HEK293 (cell line): Measurements from ENCODE around the gene CRIM1.

Experiments used
- SALL2 ChIP-seq: fragments of 450-650 bp; formaldehyde crosslinking; IDR thresholded peaks from 2 replicates; pipeline ENCODE4 v1.5.0; 2017; ENCODE audit warnings: missing biosample characterization, mild to moderate bottlenecking, missing genetic modification characterization, borderline replicate concordance
- ZNF629 ChIP-seq: fragments of 450-650 bp; formaldehyde crosslinking; IDR thresholded peaks from 2 replicates; pipeline ENCODE4 v1.5.1; 2017; ENCODE audit warnings: missing biosample characterization, missing genetic modification characterization
- TF ChIP-seq, protein P1 (sequence below): fragments of 450-650 bp; IDR thresholded peaks from 2 replicates; pipeline ENCODE4 v1.5.1; 2018; ENCODE audit warnings: missing biosample characterization, mild to moderate bottlenecking, missing genetic modification characterization
- TF ChIP-seq, protein P2 (sequence below): fragments of 450-650 bp; formaldehyde crosslinking; IDR thresholded peaks from 2 replicates; pipeline ENCODE4 v1.5.1; 2016; ENCODE audit warnings: missing biosample characterization, missing genetic modification characterization
- TF ChIP-seq, protein P3 (sequence below): fragments of 450-650 bp; formaldehyde crosslinking; IDR thresholded peaks from 2 replicates; pipeline ENCODE4 v1.5.1; 2016; ENCODE audit warnings: missing biosample characterization, missing genetic modification characterization
- TF ChIP-seq, protein P4 (sequence below): fragments of 450-650 bp; formaldehyde crosslinking; IDR thresholded peaks from 2 replicates; pipeline ENCODE4 v1.5.1; 2017; ENCODE audit warnings: missing biosample characterization, missing genetic modification characterization

DNA sequence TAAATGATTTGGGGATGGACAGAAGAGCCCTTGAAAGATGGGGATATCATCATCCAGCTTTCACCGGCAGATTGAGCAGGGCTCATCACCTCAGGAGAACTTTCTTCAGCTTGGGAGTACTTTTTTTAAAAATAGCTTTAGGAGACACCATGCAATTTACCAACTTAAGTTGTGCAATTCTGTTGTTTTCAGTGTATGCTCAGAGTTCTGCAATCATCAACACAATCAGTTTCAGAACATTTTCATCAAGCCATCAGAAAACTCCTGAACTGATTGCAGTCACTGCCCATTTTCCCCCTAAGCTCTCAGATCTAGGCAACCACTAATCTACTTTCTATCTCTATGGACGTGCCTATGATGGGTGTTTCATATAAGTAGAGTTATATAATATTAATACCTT, 117.7 kb downstream of the CRIM1 start:
- TF ChIP-seq, protein P1, sequence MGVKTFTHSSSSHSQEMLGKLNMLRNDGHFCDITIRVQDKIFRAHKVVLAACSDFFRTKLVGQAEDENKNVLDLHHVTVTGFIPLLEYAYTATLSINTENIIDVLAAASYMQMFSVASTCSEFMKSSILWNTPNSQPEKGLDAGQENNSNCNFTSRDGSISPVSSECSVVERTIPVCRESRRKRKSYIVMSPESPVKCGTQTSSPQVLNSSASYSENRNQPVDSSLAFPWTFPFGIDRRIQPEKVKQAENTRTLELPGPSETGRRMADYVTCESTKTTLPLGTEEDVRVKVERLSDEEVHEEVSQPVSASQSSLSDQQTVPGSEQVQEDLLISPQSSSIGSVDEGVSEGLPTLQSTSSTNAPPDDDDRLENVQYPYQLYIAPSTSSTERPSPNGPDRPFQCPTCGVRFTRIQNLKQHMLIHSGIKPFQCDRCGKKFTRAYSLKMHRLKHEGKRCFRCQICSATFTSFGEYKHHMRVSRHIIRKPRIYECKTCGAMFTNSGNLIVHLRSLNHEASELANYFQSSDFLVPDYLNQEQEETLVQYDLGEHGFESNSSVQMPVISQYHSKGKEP: no peak
- TF ChIP-seq, protein P2, sequence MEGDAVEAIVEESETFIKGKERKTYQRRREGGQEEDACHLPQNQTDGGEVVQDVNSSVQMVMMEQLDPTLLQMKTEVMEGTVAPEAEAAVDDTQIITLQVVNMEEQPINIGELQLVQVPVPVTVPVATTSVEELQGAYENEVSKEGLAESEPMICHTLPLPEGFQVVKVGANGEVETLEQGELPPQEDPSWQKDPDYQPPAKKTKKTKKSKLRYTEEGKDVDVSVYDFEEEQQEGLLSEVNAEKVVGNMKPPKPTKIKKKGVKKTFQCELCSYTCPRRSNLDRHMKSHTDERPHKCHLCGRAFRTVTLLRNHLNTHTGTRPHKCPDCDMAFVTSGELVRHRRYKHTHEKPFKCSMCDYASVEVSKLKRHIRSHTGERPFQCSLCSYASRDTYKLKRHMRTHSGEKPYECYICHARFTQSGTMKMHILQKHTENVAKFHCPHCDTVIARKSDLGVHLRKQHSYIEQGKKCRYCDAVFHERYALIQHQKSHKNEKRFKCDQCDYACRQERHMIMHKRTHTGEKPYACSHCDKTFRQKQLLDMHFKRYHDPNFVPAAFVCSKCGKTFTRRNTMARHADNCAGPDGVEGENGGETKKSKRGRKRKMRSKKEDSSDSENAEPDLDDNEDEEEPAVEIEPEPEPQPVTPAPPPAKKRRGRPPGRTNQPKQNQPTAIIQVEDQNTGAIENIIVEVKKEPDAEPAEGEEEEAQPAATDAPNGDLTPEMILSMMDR (tag by site-specific recombination): no peak
- TF ChIP-seq ZNF629 (tag by site-specific recombination) (no peak), SALL2 (tag by site-specific recombination) (no peak)
- TF ChIP-seq, protein P3, sequence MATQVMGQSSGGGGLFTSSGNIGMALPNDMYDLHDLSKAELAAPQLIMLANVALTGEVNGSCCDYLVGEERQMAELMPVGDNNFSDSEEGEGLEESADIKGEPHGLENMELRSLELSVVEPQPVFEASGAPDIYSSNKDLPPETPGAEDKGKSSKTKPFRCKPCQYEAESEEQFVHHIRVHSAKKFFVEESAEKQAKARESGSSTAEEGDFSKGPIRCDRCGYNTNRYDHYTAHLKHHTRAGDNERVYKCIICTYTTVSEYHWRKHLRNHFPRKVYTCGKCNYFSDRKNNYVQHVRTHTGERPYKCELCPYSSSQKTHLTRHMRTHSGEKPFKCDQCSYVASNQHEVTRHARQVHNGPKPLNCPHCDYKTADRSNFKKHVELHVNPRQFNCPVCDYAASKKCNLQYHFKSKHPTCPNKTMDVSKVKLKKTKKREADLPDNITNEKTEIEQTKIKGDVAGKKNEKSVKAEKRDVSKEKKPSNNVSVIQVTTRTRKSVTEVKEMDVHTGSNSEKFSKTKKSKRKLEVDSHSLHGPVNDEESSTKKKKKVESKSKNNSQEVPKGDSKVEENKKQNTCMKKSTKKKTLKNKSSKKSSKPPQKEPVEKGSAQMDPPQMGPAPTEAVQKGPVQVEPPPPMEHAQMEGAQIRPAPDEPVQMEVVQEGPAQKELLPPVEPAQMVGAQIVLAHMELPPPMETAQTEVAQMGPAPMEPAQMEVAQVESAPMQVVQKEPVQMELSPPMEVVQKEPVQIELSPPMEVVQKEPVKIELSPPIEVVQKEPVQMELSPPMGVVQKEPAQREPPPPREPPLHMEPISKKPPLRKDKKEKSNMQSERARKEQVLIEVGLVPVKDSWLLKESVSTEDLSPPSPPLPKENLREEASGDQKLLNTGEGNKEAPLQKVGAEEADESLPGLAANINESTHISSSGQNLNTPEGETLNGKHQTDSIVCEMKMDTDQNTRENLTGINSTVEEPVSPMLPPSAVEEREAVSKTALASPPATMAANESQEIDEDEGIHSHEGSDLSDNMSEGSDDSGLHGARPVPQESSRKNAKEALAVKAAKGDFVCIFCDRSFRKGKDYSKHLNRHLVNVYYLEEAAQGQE (tag by site-specific recombination): no peak
- TF ChIP-seq, protein P4, sequence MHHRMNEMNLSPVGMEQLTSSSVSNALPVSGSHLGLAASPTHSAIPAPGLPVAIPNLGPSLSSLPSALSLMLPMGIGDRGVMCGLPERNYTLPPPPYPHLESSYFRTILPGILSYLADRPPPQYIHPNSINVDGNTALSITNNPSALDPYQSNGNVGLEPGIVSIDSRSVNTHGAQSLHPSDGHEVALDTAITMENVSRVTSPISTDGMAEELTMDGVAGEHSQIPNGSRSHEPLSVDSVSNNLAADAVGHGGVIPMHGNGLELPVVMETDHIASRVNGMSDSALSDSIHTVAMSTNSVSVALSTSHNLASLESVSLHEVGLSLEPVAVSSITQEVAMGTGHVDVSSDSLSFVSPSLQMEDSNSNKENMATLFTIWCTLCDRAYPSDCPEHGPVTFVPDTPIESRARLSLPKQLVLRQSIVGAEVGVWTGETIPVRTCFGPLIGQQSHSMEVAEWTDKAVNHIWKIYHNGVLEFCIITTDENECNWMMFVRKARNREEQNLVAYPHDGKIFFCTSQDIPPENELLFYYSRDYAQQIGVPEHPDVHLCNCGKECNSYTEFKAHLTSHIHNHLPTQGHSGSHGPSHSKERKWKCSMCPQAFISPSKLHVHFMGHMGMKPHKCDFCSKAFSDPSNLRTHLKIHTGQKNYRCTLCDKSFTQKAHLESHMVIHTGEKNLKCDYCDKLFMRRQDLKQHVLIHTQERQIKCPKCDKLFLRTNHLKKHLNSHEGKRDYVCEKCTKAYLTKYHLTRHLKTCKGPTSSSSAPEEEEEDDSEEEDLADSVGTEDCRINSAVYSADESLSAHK (tag by site-specific recombination): no peak
